DMS79 treated with DMSO at 0.1 percent for 48 hours (cell line): ENCODE measurements around the gene EGFLAM.
"Not testable (repeated sequence)": the region's sequence is repeated elsewhere in the genome, so short reads cannot be mapped to it uniquely, and the experiment has no call there.

ENCODE experiments used
- DNase-seq: peaks from one replicate; lab custom pipeline; 2025; lab: John Stamatoyannopoulos, UW

Gene EGFLAM

GRCh38 chr5:38376404-38376803, 118.0 kb downstream of the EGFLAM start:
- no peak for DNase-seq

GRCh38 chr5:38378579-38378978, 120.2 kb downstream of the EGFLAM start:
- DNase-seq: no peak

GRCh38 chr5:38379350-38379937, 121.1 kb downstream of the EGFLAM start:
- DNase-seq: no peak

GRCh38 chr5:38380537-38380936, 122.2 kb downstream of the EGFLAM start:
- no peak for DNase-seq

GRCh38 chr5:38381361-38381760, 123.0 kb downstream of the EGFLAM start:
- no peak for DNase-seq

- DNase-seq: peak; percentile 19
These were observed 124.5 kb downstream of the EGFLAM start for GRCh38 chr5:38382898-38383297.

- no peak for DNase-seq
These were observed 125.3 kb downstream of the EGFLAM start for GRCh38 chr5:38383701-38384100.

GRCh38 chr5:38384396-38384795, 126.0 kb downstream of the EGFLAM start:
- no peak for DNase-seq

- no peak for DNase-seq
These were observed 128.8 kb downstream of the EGFLAM start for GRCh38 chr5:38387161-38387560.

- no peak for DNase-seq
These were observed 135.3 kb downstream of the EGFLAM start for GRCh38 chr5:38393636-38394035.

- DNase-seq: no peak
These were observed 138.4 kb downstream of the EGFLAM start for GRCh38 chr5:38396766-38397165.

- DNase-seq: no peak
These were observed 142.0 kb downstream of the EGFLAM start for GRCh38 chr5:38400365-38400764.

GRCh38 chr5:38401145-38401544, 142.8 kb downstream of the EGFLAM start:
- no peak for DNase-seq

GRCh38 chr5:38403406-38403805, 145.0 kb downstream of the EGFLAM start:
- no peak for DNase-seq

- no peak for DNase-seq
These were observed 145.7 kb downstream of the EGFLAM start for GRCh38 chr5:38403877-38404635.

GRCh38 chr5:38404667-38405276, 146.4 kb downstream of the EGFLAM start:
- no peak for DNase-seq

GRCh38 chr5:38408446-38409198, 150.3 kb downstream of the EGFLAM start:
- DNase-seq: no peak

- no peak for DNase-seq
These were observed 152.1 kb downstream of the EGFLAM start for GRCh38 chr5:38410304-38410990.

- no peak for DNase-seq
These were observed 155.3 kb downstream of the EGFLAM start for GRCh38 chr5:38413696-38414095.

- DNase-seq: no peak
These were observed 156.0 kb downstream of the EGFLAM start for GRCh38 chr5:38414348-38414747.

- not testable (repeated sequence) for DNase-seq
These were observed 157.4 kb downstream of the EGFLAM start for GRCh38 chr5:38415772-38416171.

GRCh38 chr5:38417658-38418017, 159.3 kb downstream of the EGFLAM start:
- no peak for DNase-seq
